ENCODE measurements around the gene MITF. TPM values are rescaled to one million over a fixed set of nuclear protein-coding genes. Genes with fewer than 3 reads are reported as not detected.

MITF gene
- total RNA-seq, 1 donor from 2014 or later: 8.7 TPM

- no peak for TF ChIP-seq CTCF (conservative IDR thresholded peaks at IDR 0.05)
- no peak for DNase-seq (ENCODE audit: extremely low spot score, unreplicated experiment)
- Mint-ChIP-seq H3K4me1 (ENCODE audit: unreplicated experiment) (no peaks in the 10 kb centered on the region), H3K9me3 (no peaks in the 10 kb centered on the region), H3K27ac (no peak overlapping the region), H3K4me3 (no peak overlapping the region), H3K27me3 (no peaks in the 10 kb centered on the region), H3K36me3 (no peaks in the 10 kb centered on the region)
Observed at GRCh38 chr3:69710153-69710977, 28.9 kb upstream of the MITF start.

- no peaks in the 10 kb centered on the region for H3K27me3 Mint-ChIP-seq
- H3K27ac Mint-ChIP-seq: no peak overlapping the region
- H3K4me1 Mint-ChIP-seq (ENCODE audit: unreplicated experiment): no peaks in the 10 kb centered on the region
- TF ChIP-seq CTCF (conservative IDR thresholded peaks at IDR 0.05): no peak
- no peak overlapping the region for H3K4me3 Mint-ChIP-seq
- DNase-seq (ENCODE audit: extremely low spot score, unreplicated experiment): no peak
- no peaks in the 10 kb centered on the region for H3K9me3 Mint-ChIP-seq
- no peaks in the 10 kb centered on the region for H3K36me3 Mint-ChIP-seq
Observed at GRCh38 chr3:69712269-69712668, 27.0 kb upstream of the MITF start.

- no peak for DNase-seq (ENCODE audit: extremely low spot score, unreplicated experiment)
- no peaks in the 10 kb centered on the region for H3K36me3 Mint-ChIP-seq
- no peaks in the 10 kb centered on the region for H3K9me3 Mint-ChIP-seq
- no peak overlapping the region for H3K4me3 Mint-ChIP-seq
- no peak overlapping the region for H3K27ac Mint-ChIP-seq
- no peaks in the 10 kb centered on the region for H3K4me1 Mint-ChIP-seq (ENCODE audit: unreplicated experiment)
- TF ChIP-seq CTCF (conservative IDR thresholded peaks at IDR 0.05): no peak
- H3K27me3 Mint-ChIP-seq: no peaks in the 10 kb centered on the region
Observed at GRCh38 chr3:69712933-69713332, 26.3 kb upstream of the MITF start.

GRCh38 chr3:69715204-69715603 is 24.1 kb upstream of the MITF start:
- no peak for TF ChIP-seq CTCF (conservative IDR thresholded peaks at IDR 0.05)
- no peaks in the 10 kb centered on the region for H3K36me3 Mint-ChIP-seq
- peaks cover 10% of the 10 kb centered on the region for H3K4me1 Mint-ChIP-seq (ENCODE audit: unreplicated experiment)
- no peak overlapping the region for H3K27ac Mint-ChIP-seq
- no peaks in the 10 kb centered on the region for H3K9me3 Mint-ChIP-seq
- H3K27me3 Mint-ChIP-seq: no peaks in the 10 kb centered on the region
- DNase-seq (ENCODE audit: extremely low spot score, unreplicated experiment): no peak
- no peak overlapping the region for H3K4me3 Mint-ChIP-seq

GRCh38 chr3:69716119-69716518 is 23.1 kb upstream of the MITF start:
- H3K4me3 Mint-ChIP-seq: no peak overlapping the region
- TF ChIP-seq CTCF (conservative IDR thresholded peaks at IDR 0.05): no peak
- no peak for DNase-seq (ENCODE audit: extremely low spot score, unreplicated experiment)
- H3K36me3 Mint-ChIP-seq: no peaks in the 10 kb centered on the region
- no peak overlapping the region for H3K27ac Mint-ChIP-seq
- H3K27me3 Mint-ChIP-seq: peaks cover 1% of the 10 kb centered on the region
- H3K4me1 Mint-ChIP-seq (ENCODE audit: unreplicated experiment): peaks cover 10% of the 10 kb centered on the region
- H3K9me3 Mint-ChIP-seq: no peaks in the 10 kb centered on the region
